ENCODE results near the gene DPYD.

DPYD gene

GRCh38 chr1:97304366-97304765 lies 616.5 kb downstream of the DPYD start:
- H3K4me1 ChIP-seq (ENCODE audit: control insufficient read depth, insufficient read depth, low read length): no peaks in the 10 kb centered on the region
- no peak overlapping the region for H3K9ac ChIP-seq (ENCODE audit: low read depth, low read length)
- no peaks in the 10 kb centered on the region for H3K9me3 ChIP-seq (ENCODE audit: control insufficient read depth, insufficient read depth, low read length)
- no peaks in the 10 kb centered on the region for H3K36me3 ChIP-seq (ENCODE audit: control insufficient read depth, insufficient read depth, low read length)
- H3K27me3 ChIP-seq (ENCODE audit: control insufficient read depth, insufficient read depth, low read length): no peaks in the 10 kb centered on the region
- H3K4me3 ChIP-seq (ENCODE audit: low read depth, low read length): no peak overlapping the region

- H3K4me3 ChIP-seq (ENCODE audit: low read depth, low read length): no peak overlapping the region
- no peaks in the 10 kb centered on the region for H3K9me3 ChIP-seq (ENCODE audit: control insufficient read depth, insufficient read depth, low read length)
- no peaks in the 10 kb centered on the region for H3K4me1 ChIP-seq (ENCODE audit: control insufficient read depth, insufficient read depth, low read length)
- no peaks in the 10 kb centered on the region for H3K36me3 ChIP-seq (ENCODE audit: control insufficient read depth, insufficient read depth, low read length)
- no peaks in the 10 kb centered on the region for H3K27me3 ChIP-seq (ENCODE audit: control insufficient read depth, insufficient read depth, low read length)
- H3K9ac ChIP-seq (ENCODE audit: low read depth, low read length): no peak overlapping the region
These were observed 621.9 kb downstream of the DPYD start for GRCh38 chr1:97298966-97299365.

- no peak overlapping the region for H3K9ac ChIP-seq (ENCODE audit: low read depth, low read length)
These were observed 623.2 kb downstream of the DPYD start for GRCh38 chr1:97297611-97298010.

GRCh38 chr1:97281962-97282361 lies 638.9 kb downstream of the DPYD start:
- Histone ChIP-seq H3K36me3 (ENCODE audit: control insufficient read depth, insufficient read depth, low read length) (no peaks in the 10 kb centered on the region), H3K4me3 (ENCODE audit: low read depth, low read length) (no peak overlapping the region), H3K27me3 (ENCODE audit: control insufficient read depth, insufficient read depth, low read length) (no peaks in the 10 kb centered on the region), H3K4me1 (ENCODE audit: control insufficient read depth, insufficient read depth, low read length) (no peaks in the 10 kb centered on the region), H3K9me3 (ENCODE audit: control insufficient read depth, insufficient read depth, low read length) (no peaks in the 10 kb centered on the region), H3K9ac (ENCODE audit: low read depth, low read length) (no peak overlapping the region)

More at GRCh38 chr1:97297611-97298010, 623.2 kb downstream of the DPYD start:
- H3K9me3 ChIP-seq (ENCODE audit: control insufficient read depth, insufficient read depth, low read length): no peaks in the 10 kb centered on the region
- no peaks in the 10 kb centered on the region for H3K4me1 ChIP-seq (ENCODE audit: control insufficient read depth, insufficient read depth, low read length)
- no peaks in the 10 kb centered on the region for H3K36me3 ChIP-seq (ENCODE audit: control insufficient read depth, insufficient read depth, low read length)
- no peak overlapping the region for H3K4me3 ChIP-seq (ENCODE audit: low read depth, low read length)
- H3K27me3 ChIP-seq (ENCODE audit: control insufficient read depth, insufficient read depth, low read length): no peaks in the 10 kb centered on the region

GRCh38 chr1:97277891-97278654 lies 642.8 kb downstream of the DPYD start:
- Histone ChIP-seq H3K36me3 (ENCODE audit: control insufficient read depth, insufficient read depth, low read length) (no peaks in the 10 kb centered on the region), H3K9me3 (ENCODE audit: control insufficient read depth, insufficient read depth, low read length) (no peaks in the 10 kb centered on the region), H3K9ac (ENCODE audit: low read depth, low read length) (no peak overlapping the region), H3K27me3 (ENCODE audit: control insufficient read depth, insufficient read depth, low read length) (no peaks in the 10 kb centered on the region), H3K4me1 (ENCODE audit: control insufficient read depth, insufficient read depth, low read length) (no peaks in the 10 kb centered on the region), H3K4me3 (ENCODE audit: low read depth, low read length) (no peak overlapping the region)

- Histone ChIP-seq H3K4me3 (ENCODE audit: low read depth, low read length) (no peak overlapping the region), H3K4me1 (ENCODE audit: control insufficient read depth, insufficient read depth, low read length) (peaks cover 2% of the 10 kb centered on the region), H3K36me3 (ENCODE audit: control insufficient read depth, insufficient read depth, low read length) (no peaks in the 10 kb centered on the region), H3K9me3 (ENCODE audit: control insufficient read depth, insufficient read depth, low read length) (no peaks in the 10 kb centered on the region), H3K27me3 (ENCODE audit: control insufficient read depth, insufficient read depth, low read length) (no peaks in the 10 kb centered on the region), H3K9ac (ENCODE audit: low read depth, low read length) (no peak overlapping the region)
These were observed 648.7 kb downstream of the DPYD start for GRCh38 chr1:97271916-97272788.

GRCh38 chr1:97270508-97271307 lies 650.1 kb downstream of the DPYD start:
- H3K9me3 ChIP-seq (ENCODE audit: control insufficient read depth, insufficient read depth, low read length): no peaks in the 10 kb centered on the region
- H3K4me3 ChIP-seq (ENCODE audit: low read depth, low read length): no peak overlapping the region
- H3K27me3 ChIP-seq (ENCODE audit: control insufficient read depth, insufficient read depth, low read length): no peaks in the 10 kb centered on the region
- H3K4me1 ChIP-seq (ENCODE audit: control insufficient read depth, insufficient read depth, low read length): peaks cover 2% of the 10 kb centered on the region
- no peak overlapping the region for H3K9ac ChIP-seq (ENCODE audit: low read depth, low read length)
- no peaks in the 10 kb centered on the region for H3K36me3 ChIP-seq (ENCODE audit: control insufficient read depth, insufficient read depth, low read length)

- Histone ChIP-seq H3K9me3 (ENCODE audit: control insufficient read depth, insufficient read depth, low read length) (no peaks in the 10 kb centered on the region), H3K4me1 (ENCODE audit: control insufficient read depth, insufficient read depth, low read length) (no peaks in the 10 kb centered on the region), H3K36me3 (ENCODE audit: control insufficient read depth, insufficient read depth, low read length) (no peaks in the 10 kb centered on the region), H3K27me3 (ENCODE audit: control insufficient read depth, insufficient read depth, low read length) (no peaks in the 10 kb centered on the region), H3K9ac (ENCODE audit: low read depth, low read length) (no peak overlapping the region), H3K4me3 (ENCODE audit: low read depth, low read length) (no peak overlapping the region)
These were observed 655.2 kb downstream of the DPYD start for GRCh38 chr1:97265630-97266029.

GRCh38 chr1:97262842-97263241 lies 658.0 kb downstream of the DPYD start:
- Histone ChIP-seq H3K27me3 (ENCODE audit: control insufficient read depth, insufficient read depth, low read length) (no peaks in the 10 kb centered on the region), H3K4me3 (ENCODE audit: low read depth, low read length) (no peak overlapping the region), H3K4me1 (ENCODE audit: control insufficient read depth, insufficient read depth, low read length) (no peaks in the 10 kb centered on the region), H3K36me3 (ENCODE audit: control insufficient read depth, insufficient read depth, low read length) (no peaks in the 10 kb centered on the region), H3K9ac (ENCODE audit: low read depth, low read length) (no peak overlapping the region), H3K9me3 (ENCODE audit: control insufficient read depth, insufficient read depth, low read length) (no peaks in the 10 kb centered on the region)

GRCh38 chr1:97258597-97258996 lies 662.2 kb downstream of the DPYD start:
- Histone ChIP-seq H3K4me1 (ENCODE audit: control insufficient read depth, insufficient read depth, low read length) (no peaks in the 10 kb centered on the region), H3K4me3 (ENCODE audit: low read depth, low read length) (no peak overlapping the region), H3K36me3 (ENCODE audit: control insufficient read depth, insufficient read depth, low read length) (no peaks in the 10 kb centered on the region), H3K9me3 (ENCODE audit: control insufficient read depth, insufficient read depth, low read length) (no peaks in the 10 kb centered on the region), H3K27me3 (ENCODE audit: control insufficient read depth, insufficient read depth, low read length) (no peaks in the 10 kb centered on the region), H3K9ac (ENCODE audit: low read depth, low read length) (no peak overlapping the region)

- no peak overlapping the region for H3K9ac ChIP-seq (ENCODE audit: low read depth, low read length)
- no peaks in the 10 kb centered on the region for H3K4me1 ChIP-seq (ENCODE audit: control insufficient read depth, insufficient read depth, low read length)
- H3K27me3 ChIP-seq (ENCODE audit: control insufficient read depth, insufficient read depth, low read length): no peaks in the 10 kb centered on the region
- no peaks in the 10 kb centered on the region for H3K36me3 ChIP-seq (ENCODE audit: control insufficient read depth, insufficient read depth, low read length)
- no peak overlapping the region for H3K4me3 ChIP-seq (ENCODE audit: low read depth, low read length)
- H3K9me3 ChIP-seq (ENCODE audit: control insufficient read depth, insufficient read depth, low read length): no peaks in the 10 kb centered on the region
These were observed 665.9 kb downstream of the DPYD start for GRCh38 chr1:97254731-97255463.

All from iPS-15b (cell line).